Glutamatergic neuron (in vitro differentiated cells): ENCODE results near the gene SGTB. TPM values are rescaled to one million over a fixed set of nuclear protein-coding genes. Genes with fewer than 3 reads are reported as not detected.

ENCODE experiments used
- DNase-seq: peaks from one replicate; pipeline ENCODE4 v3.0.0; 2022
- H3K27ac Mint-ChIP-seq: one replicate; pipeline ENCODE4 v1.8.0; 2020; ENCODE audit warnings: mild to moderate bottlenecking, mixed read lengths, inconsistent platforms; ENCODE audit not compliant: unreplicated experiment
- H3K27me3 Mint-ChIP-seq: one replicate; pipeline ENCODE4 v1.8.0; 2020; ENCODE audit warnings: mild to moderate bottlenecking, moderate library complexity, mixed read lengths, inconsistent platforms; ENCODE audit not compliant: unreplicated experiment
- H3K36me3 Mint-ChIP-seq: one replicate; pipeline ENCODE4 v1.8.0; 2020; ENCODE audit warnings: mild to moderate bottlenecking, mixed read lengths, inconsistent platforms; ENCODE audit not compliant: unreplicated experiment
- H3K4me1 Mint-ChIP-seq: one replicate; pipeline ENCODE4 v1.8.0; 2020; ENCODE audit warnings: mild to moderate bottlenecking, low read depth, mixed read lengths, inconsistent platforms; ENCODE audit not compliant: unreplicated experiment
- H3K4me3 Mint-ChIP-seq: one replicate; pipeline ENCODE4 v1.8.0; 2020; ENCODE audit warnings: mild to moderate bottlenecking, mixed read lengths, inconsistent platforms; ENCODE audit not compliant: unreplicated experiment
- H3K9me3 Mint-ChIP-seq: one replicate; pipeline ENCODE4 v1.8.0; 2020; ENCODE audit warnings: mild to moderate bottlenecking, moderate library complexity, mixed read lengths, inconsistent platforms; ENCODE audit not compliant: unreplicated experiment
- total RNA-seq: library from RNA; stranded (reverse); fragmentation: NEBNext Ultra II Directional; extraction: Animal tissue kit (Norgen Biotek cat#: 25700); gene quantifications from one replicate; pipeline ENCODE4 v1.2.1, GENCODE V29; 2021; ENCODE audit not compliant: unreplicated experiment
- TF ChIP-seq, protein P1 (sequence below): fragments of 200-600 bp; sonication (generic); IDR thresholded peaks from one replicate; pipeline ENCODE4 v1.5.0; 2021; ENCODE audit not compliant: partially characterized antibody, unreplicated experiment

SGTB gene
- total RNA-seq, 1 donor from 2014 or later, result 33.2 TPM

DNA sequence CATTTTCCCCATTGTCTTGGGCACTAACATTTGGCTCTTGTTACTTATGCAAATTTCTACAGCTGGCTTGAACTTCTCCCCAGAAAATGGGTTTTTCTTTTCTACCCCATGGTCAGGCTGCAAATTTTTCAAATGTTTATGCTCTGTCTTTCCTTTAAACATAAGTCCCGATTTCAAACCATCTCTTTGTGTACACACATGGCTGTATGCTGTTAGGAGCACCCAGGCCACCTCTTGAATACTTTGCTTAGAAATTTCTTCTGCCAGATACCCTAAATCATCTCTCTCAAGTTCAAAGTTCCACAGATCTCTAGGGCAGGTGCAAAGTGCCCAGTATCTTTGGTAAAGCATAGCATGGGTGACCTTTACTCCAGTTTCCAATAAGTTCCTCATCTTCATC lies 45.7 kb upstream of the SGTB start:
- Mint-ChIP-seq H3K27me3 (peaks cover 3% of the 10 kb centered on the region), H3K4me1 (no peaks in the 10 kb centered on the region), H3K4me3 (no peak overlapping the region), H3K36me3 (peaks cover 24% of the 10 kb centered on the region), H3K9me3 (peaks cover 3% of the 10 kb centered on the region), H3K27ac (no peak overlapping the region)
- DNase-seq, result no peak
- TF ChIP-seq, protein P1, sequence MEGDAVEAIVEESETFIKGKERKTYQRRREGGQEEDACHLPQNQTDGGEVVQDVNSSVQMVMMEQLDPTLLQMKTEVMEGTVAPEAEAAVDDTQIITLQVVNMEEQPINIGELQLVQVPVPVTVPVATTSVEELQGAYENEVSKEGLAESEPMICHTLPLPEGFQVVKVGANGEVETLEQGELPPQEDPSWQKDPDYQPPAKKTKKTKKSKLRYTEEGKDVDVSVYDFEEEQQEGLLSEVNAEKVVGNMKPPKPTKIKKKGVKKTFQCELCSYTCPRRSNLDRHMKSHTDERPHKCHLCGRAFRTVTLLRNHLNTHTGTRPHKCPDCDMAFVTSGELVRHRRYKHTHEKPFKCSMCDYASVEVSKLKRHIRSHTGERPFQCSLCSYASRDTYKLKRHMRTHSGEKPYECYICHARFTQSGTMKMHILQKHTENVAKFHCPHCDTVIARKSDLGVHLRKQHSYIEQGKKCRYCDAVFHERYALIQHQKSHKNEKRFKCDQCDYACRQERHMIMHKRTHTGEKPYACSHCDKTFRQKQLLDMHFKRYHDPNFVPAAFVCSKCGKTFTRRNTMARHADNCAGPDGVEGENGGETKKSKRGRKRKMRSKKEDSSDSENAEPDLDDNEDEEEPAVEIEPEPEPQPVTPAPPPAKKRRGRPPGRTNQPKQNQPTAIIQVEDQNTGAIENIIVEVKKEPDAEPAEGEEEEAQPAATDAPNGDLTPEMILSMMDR, result no peak

DNA sequence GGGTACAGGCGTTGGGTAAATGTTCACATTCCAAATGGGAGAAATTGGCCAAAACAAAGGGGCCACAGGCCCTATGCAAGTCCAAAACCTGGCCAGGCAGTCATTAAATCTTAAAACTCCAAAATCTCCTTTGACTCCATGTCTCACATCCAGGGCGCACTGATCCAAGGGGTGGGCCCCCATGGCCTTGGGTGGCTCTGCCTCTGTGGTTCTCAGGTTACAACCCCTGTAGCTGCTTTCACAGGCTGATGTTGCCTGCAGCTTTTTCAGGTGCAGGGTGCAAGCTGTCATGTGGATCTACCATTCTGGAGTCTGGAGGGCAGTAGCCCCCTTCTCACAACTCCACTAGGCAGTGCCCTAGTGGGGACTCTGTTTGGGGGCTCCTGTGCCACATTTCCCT lies 44.9 kb upstream of the SGTB start:
- no peak overlapping the region for H3K4me3 Mint-ChIP-seq
- TF ChIP-seq, protein P1, result no peak
- H3K27me3 Mint-ChIP-seq, result peaks cover 3% of the 10 kb centered on the region
- H3K36me3 Mint-ChIP-seq, result peaks cover 24% of the 10 kb centered on the region
- H3K9me3 Mint-ChIP-seq, result peaks cover 3% of the 10 kb centered on the region
- DNase-seq, result no peak
- no peak overlapping the region for H3K27ac Mint-ChIP-seq
- H3K4me1 Mint-ChIP-seq, result no peaks in the 10 kb centered on the region

DNA sequence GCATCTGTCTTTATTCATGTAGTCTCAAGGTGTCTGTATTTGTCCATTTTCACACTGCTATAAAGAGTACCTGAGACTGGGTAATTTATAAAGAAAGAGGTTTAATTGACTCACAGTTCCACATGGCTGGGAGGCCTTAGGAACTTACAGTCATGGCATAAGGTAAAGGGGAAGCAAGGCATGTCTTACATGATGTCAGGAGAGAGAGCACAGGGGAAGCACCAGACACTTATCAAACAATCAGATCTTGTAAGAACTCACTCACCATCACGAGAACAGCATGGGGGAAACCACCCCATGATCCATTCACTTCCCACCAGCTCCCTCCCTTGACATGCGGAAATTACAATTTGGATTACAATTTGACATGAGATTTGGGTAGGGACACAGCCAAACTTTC lies 44.3 kb upstream of the SGTB start:
- peaks cover 3% of the 10 kb centered on the region for H3K27me3 Mint-ChIP-seq
- H3K4me3 Mint-ChIP-seq, result no peak overlapping the region
- TF ChIP-seq, protein P1, result no peak
- H3K4me1 Mint-ChIP-seq, result no peaks in the 10 kb centered on the region
- H3K9me3 Mint-ChIP-seq, result peaks cover 3% of the 10 kb centered on the region
- peaks cover 24% of the 10 kb centered on the region for H3K36me3 Mint-ChIP-seq
- DNase-seq, result no peak
- H3K27ac Mint-ChIP-seq, result no peak overlapping the region

DNA sequence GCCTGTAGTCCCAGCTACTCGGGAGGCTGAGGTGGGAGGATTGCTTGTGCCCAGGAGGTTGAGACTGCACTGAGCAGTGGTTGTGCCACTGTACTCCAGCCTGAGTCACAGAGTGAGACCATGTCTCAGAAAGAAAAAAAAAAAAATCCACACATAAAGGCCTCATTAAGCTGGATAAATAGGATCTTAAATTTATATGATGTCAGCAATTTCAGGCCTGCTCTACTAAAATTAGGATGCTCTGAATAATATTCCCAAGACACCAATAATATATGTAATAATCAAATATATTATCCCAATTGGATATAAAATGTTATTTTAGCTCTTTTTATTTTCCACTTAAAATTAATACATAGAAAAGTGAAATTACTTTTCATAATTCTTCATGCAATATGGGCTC lies 43.7 kb upstream of the SGTB start:
- no peak overlapping the region for H3K27ac Mint-ChIP-seq
- H3K9me3 Mint-ChIP-seq, result peaks cover 3% of the 10 kb centered on the region
- H3K27me3 Mint-ChIP-seq, result peaks cover 3% of the 10 kb centered on the region
- TF ChIP-seq, protein P1, result no peak
- no peaks in the 10 kb centered on the region for H3K4me1 Mint-ChIP-seq
- H3K36me3 Mint-ChIP-seq, result peaks cover 24% of the 10 kb centered on the region
- no peak overlapping the region for H3K4me3 Mint-ChIP-seq
- DNase-seq, result no peak

DNA sequence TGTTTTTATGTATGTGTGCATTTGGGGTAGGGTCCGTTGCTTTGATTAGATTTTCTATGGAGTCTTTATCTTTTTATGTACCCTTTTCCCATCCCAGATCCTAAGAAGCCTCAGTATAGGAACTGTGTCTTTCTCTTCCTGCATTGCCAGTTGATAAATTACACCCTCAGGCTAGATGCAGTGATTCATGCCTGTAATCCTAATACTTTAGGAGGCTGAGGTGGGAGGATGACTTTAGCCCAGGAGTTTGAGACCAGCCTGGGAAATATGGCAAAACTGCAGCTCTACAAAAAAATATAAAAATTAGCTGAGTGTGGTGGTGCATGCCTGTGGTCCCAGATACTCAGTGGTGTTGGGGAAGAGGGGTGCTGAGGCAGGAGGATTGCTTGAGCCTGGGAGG lies 40.3 kb upstream of the SGTB start:
- Mint-ChIP-seq H3K4me1 (no peaks in the 10 kb centered on the region), H3K36me3 (peaks cover 13% of the 10 kb centered on the region), H3K27ac (no peak overlapping the region), H3K4me3 (no peak overlapping the region), H3K9me3 (no peaks in the 10 kb centered on the region), H3K27me3 (no peaks in the 10 kb centered on the region)
- no peak for DNase-seq
- TF ChIP-seq, protein P1, result no peak
